Activated CD4-positive, alpha-beta T cell treated with anti-CD3 and anti-CD28 coated beads, Interleukin-10, Interleukin-2, amounts not matched to agents 100 ng/mL and 50 ng/mL, durations not matched to agents 16 hours and 8 hours (primary cell): ENCODE measurements around the gene CNTN5.

Experiments
- DNase-seq: peaks from one replicate; pipeline ENCODE4 v3.0.0-alpha.2; 2020

The CNTN5 gene

GRCh38 chr11:99534812-99535211 is 514.1 kb downstream of the CNTN5 start:
- DNase-seq: no peak

GRCh38 chr11:99535406-99535805 is 514.7 kb downstream of the CNTN5 start:
- DNase-seq: no peak

GRCh38 chr11:99535819-99536218 is 515.1 kb downstream of the CNTN5 start:
- DNase-seq: no peak

GRCh38 chr11:99537681-99538080 is 516.9 kb downstream of the CNTN5 start:
- no peak for DNase-seq

- DNase-seq: no peak
Measured at GRCh38 chr11:99545616-99546015, 524.9 kb downstream of the CNTN5 start.

- DNase-seq: no peak
Measured at GRCh38 chr11:99548264-99548663, 527.5 kb downstream of the CNTN5 start.

GRCh38 chr11:99554232-99554903 is 533.6 kb downstream of the CNTN5 start:
- DNase-seq: no peak

GRCh38 chr11:99555486-99555885 is 534.7 kb downstream of the CNTN5 start:
- DNase-seq: no peak

GRCh38 chr11:99565333-99565732 is 544.6 kb downstream of the CNTN5 start:
- no peak for DNase-seq

- no peak for DNase-seq
Measured at GRCh38 chr11:99567334-99567956, 546.7 kb downstream of the CNTN5 start.

- no peak for DNase-seq
Measured at GRCh38 chr11:99568808-99569207, 548.1 kb downstream of the CNTN5 start.

GRCh38 chr11:99571094-99571493 is 550.3 kb downstream of the CNTN5 start:
- no peak for DNase-seq

GRCh38 chr11:99584830-99585229 is 564.1 kb downstream of the CNTN5 start:
- DNase-seq: no peak

- no peak for DNase-seq
Measured at GRCh38 chr11:99585606-99586005, 564.9 kb downstream of the CNTN5 start.

GRCh38 chr11:99589771-99590170 is 569.0 kb downstream of the CNTN5 start:
- DNase-seq: no peak

- DNase-seq: no peak
Measured at GRCh38 chr11:99592266-99592665, 571.5 kb downstream of the CNTN5 start.

GRCh38 chr11:99593197-99593596 is 572.4 kb downstream of the CNTN5 start:
- no peak for DNase-seq

GRCh38 chr11:99601179-99601578 is 580.4 kb downstream of the CNTN5 start:
- DNase-seq: no peak

GRCh38 chr11:99614352-99614751 is 593.6 kb downstream of the CNTN5 start:
- DNase-seq: no peak

- DNase-seq: no peak
Measured at GRCh38 chr11:99630629-99631028, 609.9 kb downstream of the CNTN5 start.

- DNase-seq: no peak
Measured at GRCh38 chr11:99631618-99632017, 610.9 kb downstream of the CNTN5 start.

GRCh38 chr11:99632969-99633368 is 612.2 kb downstream of the CNTN5 start:
- no peak for DNase-seq

- no peak for DNase-seq
Measured at GRCh38 chr11:99634581-99634980, 613.8 kb downstream of the CNTN5 start.

GRCh38 chr11:99638073-99638553 is 617.4 kb downstream of the CNTN5 start:
- DNase-seq: no peak

GRCh38 chr11:99640671-99641070 is 619.9 kb downstream of the CNTN5 start:
- no peak for DNase-seq
